Smooth muscle cell (in vitro differentiated cells): ENCODE measurements around the gene DNAH6. TPM values are rescaled to one million over a fixed set of nuclear protein-coding genes. Genes with fewer than 3 reads are reported as not detected.

Experiments
- DNase-seq: peaks from one replicate; lab custom pipeline; 2025; ENCODE audit not compliant: unreplicated experiment; lab: John Stamatoyannopoulos, UW
- H2AFZ ChIP-seq: fragments of 200-600 bp; sonication (generic); 2 replicates; pipeline ENCODE4 v1.6.0; 2016; ENCODE audit warnings: antibody characterized with exemption, low read depth, mild to moderate bottlenecking
- H3F3A ChIP-seq: fragments of 200-600 bp; sonication (generic); 2 replicates; pipeline ENCODE4 v1.6.0; 2017; ENCODE audit warnings: antibody characterized with exemption, low read depth
- H3K27ac ChIP-seq: fragments of 200-600 bp; sonication (generic); 2 replicates; pipeline ENCODE4 v1.5.1; 2016; ENCODE audit warnings: low read depth, mild to moderate bottlenecking
- H3K27me3 ChIP-seq: fragments of 200-600 bp; sonication (generic); 2 replicates; pipeline ENCODE4 v1.6.1; 2016; ENCODE audit warnings: low read depth, mild to moderate bottlenecking
- H3K36me3 ChIP-seq: fragments of 200-600 bp; sonication (generic); 2 replicates; pipeline ENCODE4 v1.5.1; 2016; ENCODE audit warnings: low read depth
- H3K4me1 ChIP-seq: fragments of 200-600 bp; sonication (generic); 2 replicates; pipeline ENCODE4 v1.5.1; 2016; ENCODE audit warnings: low read depth
- H3K4me2 ChIP-seq: fragments of 200-600 bp; sonication (generic); 2 replicates; pipeline ENCODE4 v1.6.0; 2016; ENCODE audit warnings: mild to moderate bottlenecking
- H3K4me3 ChIP-seq: fragments of 200-600 bp; sonication (generic); 2 replicates; pipeline ENCODE4 v1.5.1; 2016; ENCODE audit warnings: mild to moderate bottlenecking
- H3K79me2 ChIP-seq: fragments of 200-600 bp; sonication (generic); 2 replicates; pipeline ENCODE4 v1.6.0; 2016; ENCODE audit warnings: low read depth, mild to moderate bottlenecking
- H3K9ac ChIP-seq: fragments of 200-600 bp; sonication (generic); 2 replicates; pipeline ENCODE4 v1.6.0; 2016; ENCODE audit warnings: low read depth
- H3K9me3 ChIP-seq: fragments of 200-600 bp; sonication (generic); replicated peaks from 2 replicates; pipeline ENCODE4 v1.5.1; 2016; ENCODE audit warnings: low read depth
- H4K20me1 ChIP-seq: fragments of 200-600 bp; sonication (generic); 2 replicates; pipeline ENCODE4 v1.6.0; 2016; ENCODE audit warnings: low read depth
- WGBS: methylation state at CpG from one replicate; pipeline ENCODE4 v1.1.7; 2016; ENCODE audit warnings: low lambda C conversion rate; 5-methylcytosine and 5-hydroxymethylcytosine counted together
- polyA plus RNA-seq: library from polyadenylated mRNA; unstranded; fragments of >200 nt; fragmentation: Nextera tagmentation; extraction: Ambion mirVana; gene quantifications from 2 replicates; pipeline ENCODE4 v1.2.1, GENCODE V29; 2016
- total RNA-seq: library from RNA; depleted of rRNA; stranded (reverse); fragments of >200 nt; gene quantifications from 2 replicates; pipeline ENCODE4 v1.2.3, GENCODE V29; 2014
- TF ChIP-seq, protein P1 (sequence below): fragments of 200-600 bp; sonication (generic); IDR thresholded peaks from 2 replicates; pipeline ENCODE4 v1.5.1; 2017; ENCODE audit warnings: borderline replicate concordance, mild to moderate bottlenecking, antibody characterized with exemption; ENCODE audit not compliant: insufficient read depth, poor library complexity, severe bottlenecking

The DNAH6 gene
- total and polyA plus RNA-seq, 2 experiments from 2014 or later: 0.27 to 0.96 TPM

DNA sequence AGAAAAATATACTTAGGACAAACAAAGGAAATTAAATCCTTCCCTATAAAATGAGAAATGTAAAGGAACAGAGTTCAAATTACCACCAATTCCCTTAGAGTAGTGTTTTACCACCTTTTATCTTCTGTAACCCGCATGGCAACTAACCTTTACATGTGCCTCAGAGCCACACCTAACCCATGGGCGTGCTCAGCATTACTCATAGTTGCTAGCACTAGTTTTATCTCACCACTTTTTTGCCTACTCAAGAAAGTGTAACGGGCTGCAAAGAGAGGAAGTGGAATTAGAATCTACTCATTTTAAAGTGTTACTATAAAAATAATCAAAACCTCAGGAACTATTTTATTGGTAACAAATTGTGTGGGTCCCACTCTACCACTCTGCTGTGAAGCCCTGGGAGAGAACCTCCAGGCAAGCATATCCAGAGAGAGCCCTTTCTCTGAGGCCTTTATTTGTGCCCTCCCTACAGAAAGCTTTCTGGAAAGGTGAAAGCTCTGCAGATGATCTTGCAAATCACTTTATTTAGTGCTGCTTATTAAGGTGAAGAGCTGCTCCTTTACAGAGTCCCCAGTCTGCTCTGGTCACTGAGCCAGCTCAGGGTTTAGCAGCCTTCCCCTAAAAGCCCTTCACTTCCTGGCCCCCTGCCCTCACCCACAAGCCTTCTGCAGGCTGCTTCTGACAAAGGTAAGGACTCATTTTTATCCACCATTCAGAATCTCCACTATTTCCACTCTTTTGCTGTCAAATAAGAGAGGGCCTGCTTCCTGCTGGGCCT lies 265.8 kb downstream of the DNAH6 start:
- Histone ChIP-seq H3K9ac (no peak overlapping the region), H3K79me2 (no peaks in the 10 kb centered on the region), H3K27ac (no peak overlapping the region), H2AFZ (no peak overlapping the region), H3K27me3 (no peaks in the 10 kb centered on the region), H3K4me3 (no peak overlapping the region), H3K9me3 (no peaks in the 10 kb centered on the region), H3K4me2 (no peak overlapping the region), H3F3A (no peaks in the 10 kb centered on the region), H3K36me3 (no peaks in the 10 kb centered on the region), H4K20me1 (no peaks in the 10 kb centered on the region), H3K4me1 (no peaks in the 10 kb centered on the region)
- DNase-seq: no peak
- TF ChIP-seq, protein P1, sequence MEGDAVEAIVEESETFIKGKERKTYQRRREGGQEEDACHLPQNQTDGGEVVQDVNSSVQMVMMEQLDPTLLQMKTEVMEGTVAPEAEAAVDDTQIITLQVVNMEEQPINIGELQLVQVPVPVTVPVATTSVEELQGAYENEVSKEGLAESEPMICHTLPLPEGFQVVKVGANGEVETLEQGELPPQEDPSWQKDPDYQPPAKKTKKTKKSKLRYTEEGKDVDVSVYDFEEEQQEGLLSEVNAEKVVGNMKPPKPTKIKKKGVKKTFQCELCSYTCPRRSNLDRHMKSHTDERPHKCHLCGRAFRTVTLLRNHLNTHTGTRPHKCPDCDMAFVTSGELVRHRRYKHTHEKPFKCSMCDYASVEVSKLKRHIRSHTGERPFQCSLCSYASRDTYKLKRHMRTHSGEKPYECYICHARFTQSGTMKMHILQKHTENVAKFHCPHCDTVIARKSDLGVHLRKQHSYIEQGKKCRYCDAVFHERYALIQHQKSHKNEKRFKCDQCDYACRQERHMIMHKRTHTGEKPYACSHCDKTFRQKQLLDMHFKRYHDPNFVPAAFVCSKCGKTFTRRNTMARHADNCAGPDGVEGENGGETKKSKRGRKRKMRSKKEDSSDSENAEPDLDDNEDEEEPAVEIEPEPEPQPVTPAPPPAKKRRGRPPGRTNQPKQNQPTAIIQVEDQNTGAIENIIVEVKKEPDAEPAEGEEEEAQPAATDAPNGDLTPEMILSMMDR: no peak
- 56% methylated on average over 3 of the region's 3 CpGs for WGBS

DNA sequence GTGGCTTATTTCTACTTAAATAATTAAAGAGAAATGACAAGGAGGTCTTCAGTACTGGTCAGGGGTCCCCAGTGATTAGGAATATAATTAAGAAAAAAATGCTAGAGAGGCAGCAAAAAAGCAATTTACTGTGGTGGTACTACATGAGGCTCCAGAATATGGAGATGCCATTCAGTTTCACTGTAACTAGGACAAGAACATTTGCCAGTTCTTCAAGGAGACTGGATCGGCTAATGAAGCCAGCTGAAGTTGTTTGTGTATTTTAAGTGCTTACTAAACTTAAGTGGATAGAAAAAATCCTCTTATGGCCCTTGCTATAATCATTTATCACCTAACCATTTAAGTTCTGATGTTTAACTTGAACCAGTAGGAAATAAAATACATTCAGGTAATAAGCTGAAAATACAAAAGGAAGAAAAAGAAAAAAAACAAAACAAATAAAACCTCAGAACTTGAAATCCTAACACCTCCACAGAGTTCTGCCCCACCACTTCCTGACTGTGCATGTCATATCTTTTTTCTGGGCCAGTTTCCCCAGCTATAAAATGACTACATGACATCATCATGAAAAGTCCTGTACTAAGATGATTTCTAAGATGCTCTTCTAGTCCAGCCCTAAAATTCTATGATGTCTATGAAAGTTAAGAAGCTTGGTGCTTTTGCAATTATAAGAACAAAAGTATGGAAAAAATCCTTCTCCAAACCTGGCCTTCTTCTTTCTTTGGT lies 266.6 kb downstream of the DNAH6 start:
- H3K36me3 ChIP-seq: no peaks in the 10 kb centered on the region
- no peaks in the 10 kb centered on the region for H3K79me2 ChIP-seq
- H3K27me3 ChIP-seq: no peaks in the 10 kb centered on the region
- H3F3A ChIP-seq: no peaks in the 10 kb centered on the region
- no peak overlapping the region for H3K9ac ChIP-seq
- TF ChIP-seq, protein P1: no peak
- WGBS: 81% methylated on average over 1 of the region's 1 CpG
- no peak overlapping the region for H3K4me3 ChIP-seq
- H3K4me1 ChIP-seq: no peaks in the 10 kb centered on the region
- no peak overlapping the region for H3K27ac ChIP-seq
- H3K4me2 ChIP-seq: no peak overlapping the region
- no peaks in the 10 kb centered on the region for H3K9me3 ChIP-seq
- no peak overlapping the region for H2AFZ ChIP-seq
- no peaks in the 10 kb centered on the region for H4K20me1 ChIP-seq
- DNase-seq: no peak

DNA sequence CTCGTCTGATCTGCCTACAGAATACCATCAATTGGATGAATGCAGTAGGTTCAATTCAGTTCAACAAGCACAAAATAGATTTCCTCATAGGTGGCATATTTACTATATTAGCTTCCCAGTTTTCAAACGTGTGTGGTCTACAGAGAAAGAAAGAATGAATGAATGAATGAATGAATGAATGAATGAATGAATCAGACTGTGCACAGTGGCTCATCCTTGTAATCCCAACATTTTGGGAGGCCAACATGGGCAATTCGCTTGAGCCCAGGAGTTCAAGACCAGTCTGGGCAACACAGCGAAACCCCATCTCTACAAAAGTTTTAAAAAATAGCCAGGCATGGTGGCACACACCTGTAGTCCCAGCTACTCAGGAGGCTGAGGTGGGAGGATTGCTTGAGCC lies 269.7 kb downstream of the DNAH6 start:
- Histone ChIP-seq H3K27ac (no peak overlapping the region), H3K4me1 (no peaks in the 10 kb centered on the region), H3K79me2 (no peaks in the 10 kb centered on the region), H3F3A (no peaks in the 10 kb centered on the region), H3K4me2 (no peak overlapping the region), H3K4me3 (no peak overlapping the region), H2AFZ (no peak overlapping the region), H3K27me3 (no peaks in the 10 kb centered on the region), H3K36me3 (no peaks in the 10 kb centered on the region), H4K20me1 (no peaks in the 10 kb centered on the region), H3K9me3 (no peaks in the 10 kb centered on the region), H3K9ac (no peak overlapping the region)
- DNase-seq: no peak
- TF ChIP-seq, protein P1: no peak
- 94% methylated on average over 4 of the region's 4 CpGs for WGBS
